ENCODE measurements around the gene APBA1.

The APBA1 gene

GRCh38 chr9:69494208-69494607 is 178.0 kb downstream of the APBA1 start:
- TF ChIP-seq CTCF (conservative IDR thresholded peaks at IDR 0.05; ENCODE audit: low read length) = no peak
- DNase-seq (ENCODE audit: low read depth) = no peak
- H3K4me3 ChIP-seq (ENCODE audit: low read length) = no peak overlapping the region

- no peak for DNase-seq (ENCODE audit: low read depth)
- no peak for TF ChIP-seq CTCF (conservative IDR thresholded peaks at IDR 0.05; ENCODE audit: low read length)
- H3K4me3 ChIP-seq (ENCODE audit: low read length) = no peak overlapping the region
These were observed 185.7 kb downstream of the APBA1 start for GRCh38 chr9:69486498-69486897.

GRCh38 chr9:69485466-69485865 is 186.7 kb downstream of the APBA1 start:
- DNase-seq (ENCODE audit: low read depth) = no peak
- TF ChIP-seq CTCF (conservative IDR thresholded peaks at IDR 0.05; ENCODE audit: low read length) = no peak
- no peak overlapping the region for H3K4me3 ChIP-seq (ENCODE audit: low read length)

- H3K4me3 ChIP-seq (ENCODE audit: low read length) = no peak overlapping the region
- no peak for DNase-seq (ENCODE audit: low read depth)
- TF ChIP-seq CTCF (conservative IDR thresholded peaks at IDR 0.05; ENCODE audit: low read length) = no peak
These were observed 188.2 kb downstream of the APBA1 start for GRCh38 chr9:69483886-69484422.

- TF ChIP-seq CTCF (conservative IDR thresholded peaks at IDR 0.05; ENCODE audit: low read length) = no peak
- no peak for DNase-seq (ENCODE audit: low read depth)
- H3K4me3 ChIP-seq (ENCODE audit: low read length) = no peak overlapping the region
These were observed 195.4 kb downstream of the APBA1 start for GRCh38 chr9:69476797-69477196.

- no peak overlapping the region for H3K4me3 ChIP-seq (ENCODE audit: low read length)
- no peak for DNase-seq (ENCODE audit: low read depth)
- no peak for TF ChIP-seq CTCF (conservative IDR thresholded peaks at IDR 0.05; ENCODE audit: low read length)
These were observed 196.2 kb downstream of the APBA1 start for GRCh38 chr9:69476016-69476415.

GRCh38 chr9:69474821-69475220 is 197.3 kb downstream of the APBA1 start:
- H3K4me3 ChIP-seq (ENCODE audit: low read length) = no peak overlapping the region
- DNase-seq (ENCODE audit: low read depth) = no peak
- no peak for TF ChIP-seq CTCF (conservative IDR thresholded peaks at IDR 0.05; ENCODE audit: low read length)

All from AG10803 (cell line).